HEK293T (cell line): Measurements from ENCODE around the gene ATF3.

Experiments
- CTCF ChIA-PET: fragments of 350-600 bp; formaldehyde crosslinking; extraction: SDS; loops from one replicate; lab custom pipeline; 2021; ENCODE audit warnings: antibody characterized with exemption, inconsistent platforms; lab: Yijun Ruan, JAX
- POLR2A ChIA-PET: fragments of 350-600 bp; formaldehyde crosslinking; extraction: SDS; loops from one replicate; lab custom pipeline; 2020; ENCODE audit warnings: antibody characterized with exemption, inconsistent platforms; lab: Yijun Ruan, JAX
- DNase-seq: peaks from one replicate; pipeline ENCODE4 v3.0.0; 2012; ENCODE audit warnings: mixed read lengths; ENCODE audit errors: extremely low spot score
- ARNT ChIP-seq: fragments of 450-650 bp; IDR thresholded peaks from 2 replicates; pipeline ENCODE4 v1.6.1; 2017; ENCODE audit warnings: mild to moderate bottlenecking
- BHLHE40 ChIP-seq: fragments of 450-650 bp; IDR thresholded peaks from 2 replicates; pipeline ENCODE4 v1.6.1; 2016; ENCODE audit warnings: mild to moderate bottlenecking, moderate library complexity, borderline replicate concordance
- CTBP1 ChIP-seq: fragments of 450-650 bp; IDR thresholded peaks from 2 replicates; pipeline ENCODE4 v1.6.1; 2016; ENCODE audit warnings: borderline replicate concordance
- ELF4 ChIP-seq: fragments of 450-650 bp; IDR thresholded peaks from 2 replicates; pipeline ENCODE4 v1.6.1; 2017; ENCODE audit warnings: antibody characterized with exemption
- FOXA1 ChIP-seq: fragments of 450-650 bp; IDR thresholded peaks from 2 replicates; pipeline ENCODE4 v1.6.1; 2016; ENCODE audit warnings: mild to moderate bottlenecking
- FOXK2 ChIP-seq: fragments of 450-650 bp; IDR thresholded peaks from 2 replicates; pipeline ENCODE4 v1.6.1; 2016; ENCODE audit warnings: mild to moderate bottlenecking
- FOXM1 ChIP-seq: fragments of 450-650 bp; IDR thresholded peaks from 2 replicates; pipeline ENCODE4 v1.6.1; 2017; ENCODE audit warnings: mild to moderate bottlenecking, borderline replicate concordance
- HDGF ChIP-seq: fragments of 450-650 bp; IDR thresholded peaks from 2 replicates; pipeline ENCODE4 v1.6.1; 2017; ENCODE audit warnings: antibody characterized with exemption, borderline replicate concordance
- L3MBTL2 ChIP-seq: fragments of 450-650 bp; conservative IDR thresholded peaks from 2 replicates; pipeline ENCODE4 v1.6.1; 2016; ENCODE audit warnings: mild to moderate bottlenecking
- LEF1 ChIP-seq: fragments of 450-650 bp; IDR thresholded peaks from 2 replicates; pipeline ENCODE4 v1.6.1; 2017; ENCODE audit warnings: mild to moderate bottlenecking, borderline replicate concordance
- NFRKB ChIP-seq: fragments of 450-650 bp; IDR thresholded peaks from 2 replicates; pipeline ENCODE4 v1.6.1; 2016; ENCODE audit warnings: mild to moderate bottlenecking, moderate library complexity
- PKNOX1 ChIP-seq: fragments of 450-650 bp; IDR thresholded peaks from 2 replicates; pipeline ENCODE4 v1.6.1; 2016
- SP1 ChIP-seq: fragments of 450-650 bp; IDR thresholded peaks from 2 replicates; pipeline ENCODE4 v1.6.1; 2017
- SUZ12 ChIP-seq: fragments of 450-650 bp; IDR thresholded peaks from 2 replicates; pipeline ENCODE4 v1.6.1; 2016; ENCODE audit warnings: mild to moderate bottlenecking
- TARDBP ChIP-seq: fragments of 450-650 bp; IDR thresholded peaks from 2 replicates; pipeline ENCODE4 v1.6.1; 2016
- ZNF384 ChIP-seq: fragments of 450-650 bp; IDR thresholded peaks from 2 replicates; pipeline ENCODE4 v1.6.1; 2016

ATF3 gene

GRCh38 chr1:212646588-212646987 is 38.0 kb downstream of the ATF3 start:
- POLR2A ChIA-PET = no interaction called here
- CTCF ChIA-PET = no interaction called here
- DNase-seq = no peak
- no peak for TF ChIP-seq BHLHE40
- TF ChIP-seq FOXK2 = no peak
- TF ChIP-seq NFRKB = no peak

- no peak for DNase-seq
- ChIA-PET CTCF (no interaction called here), POLR2A (no interaction called here)
- TF ChIP-seq HDGF = no peak
- TF ChIP-seq ELF4 = no peak
Measured at GRCh38 chr1:212647004-212647403, 38.4 kb downstream of the ATF3 start.

DNA sequence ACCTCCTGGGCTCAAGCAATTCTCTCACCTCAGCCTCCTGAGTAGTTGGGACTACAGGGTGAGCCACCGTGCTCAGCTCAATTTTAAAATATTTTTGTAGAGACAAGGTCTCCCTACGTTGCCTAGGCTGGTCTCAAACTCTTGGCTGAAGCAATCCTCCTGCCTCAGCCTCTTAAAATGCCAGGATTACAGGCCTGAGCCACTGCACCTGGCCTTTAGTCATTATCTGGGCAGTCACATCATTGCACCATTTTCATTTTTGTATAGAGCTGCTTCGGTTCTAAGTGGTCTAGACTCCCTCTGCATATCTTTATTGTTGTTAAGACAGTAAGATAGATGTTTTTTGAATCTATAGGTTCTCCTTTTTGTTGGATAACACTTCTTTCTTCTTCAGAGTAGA is 39.9 kb downstream of the ATF3 start:
- POLR2A ChIA-PET = no interaction called here
- no peak for TF ChIP-seq L3MBTL2
- TF ChIP-seq ARNT = no peak
- TF ChIP-seq HDGF = no peak
- TF ChIP-seq ELF4 = no peak
- TF ChIP-seq FOXK2 = no peak
- no peak for TF ChIP-seq NFRKB
- TF ChIP-seq SUZ12 = no peak
- no peak for TF ChIP-seq FOXA1
- no peak for TF ChIP-seq BHLHE40
- TF ChIP-seq CTBP1 = no peak
- no peak for TF ChIP-seq ZNF384
- no peak for TF ChIP-seq PKNOX1
- TF ChIP-seq SP1 = no peak
- TF ChIP-seq FOXM1 = no peak
- TF ChIP-seq LEF1 = no peak
- no peak for TF ChIP-seq TARDBP
- DNase-seq = no peak
- CTCF ChIA-PET = no interaction called here

GRCh38 chr1:212649020-212649419 is 40.5 kb downstream of the ATF3 start:
- ChIA-PET CTCF (no interaction called here), POLR2A (no interaction called here)
- no peak for TF ChIP-seq PKNOX1
- no peak for TF ChIP-seq FOXK2
- TF ChIP-seq CTBP1 = no peak
- TF ChIP-seq SP1 = no peak
- no peak for TF ChIP-seq ARNT
- no peak for TF ChIP-seq FOXM1
- no peak for TF ChIP-seq HDGF
- no peak for TF ChIP-seq L3MBTL2
- TF ChIP-seq LEF1 = no peak
- no peak for TF ChIP-seq ELF4
- no peak for TF ChIP-seq SUZ12
- TF ChIP-seq TARDBP = no peak
- TF ChIP-seq NFRKB = no peak
- no peak for TF ChIP-seq ZNF384
- DNase-seq = no peak

DNA sequence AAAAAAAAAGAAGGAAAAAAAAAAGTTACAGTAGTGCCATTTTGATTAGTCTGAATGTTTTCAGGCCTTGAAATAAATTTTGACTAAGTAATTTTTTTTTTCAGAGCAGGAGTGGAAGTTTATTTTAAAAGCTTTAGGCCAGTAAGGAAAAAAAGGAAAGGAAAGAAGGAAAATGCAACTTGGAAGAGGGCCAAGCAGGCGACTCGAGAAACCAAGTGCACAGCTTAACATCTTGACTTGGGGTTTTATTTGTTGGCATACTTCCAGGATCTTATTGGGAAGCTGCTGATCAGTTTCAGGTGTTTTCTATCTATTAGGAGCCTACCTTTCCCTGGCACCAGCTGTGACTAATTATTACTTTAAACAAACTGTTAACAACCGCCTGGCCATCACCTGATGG is 41.7 kb downstream of the ATF3 start:
- CTCF ChIA-PET = no interaction called here
- DNase-seq = no peak
- TF ChIP-seq TARDBP (no peak), ZNF384 (no peak), SP1 (no peak), FOXA1 (no peak), BHLHE40 (no peak), CTBP1 (no peak), PKNOX1 (no peak), ARNT (no peak), L3MBTL2 (no peak), NFRKB (no peak), HDGF (no peak), ELF4 (no peak), SUZ12 (no peak), FOXK2 (no peak), LEF1 (no peak), FOXM1 (no peak)
- POLR2A ChIA-PET = interaction anchor here (1.3 kb wide), 1 partner anchor 42 kb away, joined by 5 read pairs; no protein-coding TSS in a partner anchor

DNA sequence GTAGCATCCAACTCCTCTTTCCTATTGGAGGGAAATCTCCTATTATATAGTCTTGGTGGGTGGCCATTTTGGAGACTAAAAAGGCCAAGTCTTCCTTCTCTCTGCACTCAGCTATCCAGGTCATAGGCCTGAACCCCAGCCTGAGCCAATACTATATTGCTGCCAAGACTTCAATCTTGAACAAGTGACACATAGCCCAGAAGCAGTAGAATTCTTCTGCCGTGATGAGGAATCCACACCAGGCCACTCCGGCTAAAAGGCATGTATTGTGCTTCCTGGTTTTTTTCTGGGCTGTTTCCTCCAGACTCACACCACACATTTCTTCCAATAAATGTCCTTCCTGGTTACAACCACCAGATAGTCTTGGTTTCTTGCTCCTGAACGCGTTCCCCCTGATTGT is 43.0 kb downstream of the ATF3 start:
- no peak for DNase-seq
- TF ChIP-seq SP1 (no peak), NFRKB (no peak), TARDBP (no peak), CTBP1 (no peak), LEF1 (no peak), FOXM1 (no peak), HDGF (no peak), FOXA1 (no peak), ELF4 (no peak)
- POLR2A ChIA-PET = interaction anchor here (1.2 kb wide), 1 partner anchor 141 kb away, joined by 3 read pairs; the partner anchor contains the start of genes NSL1 and TATDN3
- CTCF ChIA-PET = no interaction called here

DNA sequence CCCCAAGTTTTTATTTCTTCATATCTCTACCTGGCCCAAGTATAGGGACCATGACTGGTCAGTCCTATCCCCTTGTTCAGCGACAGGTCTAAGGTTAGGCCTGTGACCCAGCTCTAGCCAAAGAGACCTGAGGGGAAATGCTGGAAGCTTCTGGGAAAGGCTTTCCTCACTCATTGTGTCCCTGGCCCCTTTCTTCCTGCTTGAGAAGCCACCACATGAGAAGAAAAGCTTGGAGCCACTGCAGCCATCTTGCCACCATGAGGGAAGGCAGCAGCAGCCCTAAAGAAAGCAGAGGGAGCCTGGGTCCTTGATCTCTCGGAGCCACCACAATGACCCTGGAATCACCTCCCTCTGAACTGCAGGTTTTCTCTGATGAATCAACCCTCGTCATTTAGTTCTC is 43.4 kb downstream of the ATF3 start:
- POLR2A ChIA-PET = interaction anchor here (1.2 kb wide), 1 partner anchor 140 kb away, joined by 3 read pairs; the partner anchor contains the start of genes NSL1 and TATDN3
- no peak for DNase-seq
- CTCF ChIA-PET = no interaction called here
- no peak for TF ChIP-seq FOXA1
- no peak for TF ChIP-seq HDGF
- TF ChIP-seq SP1 = no peak
- TF ChIP-seq FOXM1 = no peak
- TF ChIP-seq LEF1 = no peak
- TF ChIP-seq L3MBTL2 = no peak
- TF ChIP-seq FOXK2 = no peak
